Activated B cell treated with CpG ODN at 0.5 μM for 24 hours (primary cell): ENCODE results near the gene PSEN1. TPM values are rescaled to one million over a fixed set of nuclear protein-coding genes. Genes with fewer than 3 reads are reported as not detected.

ENCODE experiments used
- ATAC-seq: fragments of 200-7000 bp; cut with Tn5 transposase; one replicate; pipeline ENCODE4 v1.10.0; 2021; ENCODE audit warnings: low read depth, mild to moderate bottlenecking, moderate library complexity
- CTCF ChIA-PET: fragments of 350-600 bp; sonication (Branson Sonifier 250); formaldehyde crosslinking; loops from one replicate; lab custom pipeline; 2021; ENCODE audit warnings: antibody characterized with exemption; lab: Charles Lee
- POLR2A ChIA-PET: fragments of 350-600 bp; sonication (Branson Sonifier 250); formaldehyde crosslinking; loops from one replicate; lab custom pipeline; 2021; ENCODE audit warnings: antibody characterized with exemption; lab: Charles Lee
- DNase-seq: peaks from one replicate; pipeline ENCODE4 v3.0.0; 2022
- H3K27ac Mint-ChIP-seq: one replicate; pipeline ENCODE4 v1.8.0; 2020; ENCODE audit warnings: mixed read lengths
- H3K27me3 Mint-ChIP-seq: one replicate; pipeline ENCODE4 v1.8.0; 2021; ENCODE audit warnings: mixed read lengths
- H3K36me3 Mint-ChIP-seq: one replicate; pipeline ENCODE4 v1.8.0; 2021; ENCODE audit warnings: low read depth, mixed read lengths
- H3K4me1 Mint-ChIP-seq: one replicate; pipeline ENCODE4 v1.8.0; 2021; ENCODE audit warnings: mixed read lengths
- H3K4me3 Mint-ChIP-seq: one replicate; pipeline ENCODE4 v1.8.0; 2020; ENCODE audit warnings: mild to moderate bottlenecking, mixed read lengths
- H3K9me3 Mint-ChIP-seq: one replicate; pipeline ENCODE4 v1.8.0; 2020; ENCODE audit warnings: mixed read lengths
- CTCF ChIP-seq: fragments of 200-600 bp; IDR thresholded peaks from one replicate; pipeline ENCODE4 v1.8.0; 2022; ENCODE audit warnings: antibody characterized with exemption, mild to moderate bottlenecking
- intact Hi-C: fragments of 100-400 bp; cut with micrococcal nuclease; formaldehyde crosslinking; loops from one replicate; pipeline ENCODE4 v1.15.1; 2024
- total RNA-seq: library from RNA; stranded (reverse); gene quantifications from 2 replicates; pipeline ENCODE4 v1.2.3, GENCODE V29; 2022

PSEN1 gene
- total RNA-seq, 1 donor from 2014 or later: 38.6 TPM

DNA sequence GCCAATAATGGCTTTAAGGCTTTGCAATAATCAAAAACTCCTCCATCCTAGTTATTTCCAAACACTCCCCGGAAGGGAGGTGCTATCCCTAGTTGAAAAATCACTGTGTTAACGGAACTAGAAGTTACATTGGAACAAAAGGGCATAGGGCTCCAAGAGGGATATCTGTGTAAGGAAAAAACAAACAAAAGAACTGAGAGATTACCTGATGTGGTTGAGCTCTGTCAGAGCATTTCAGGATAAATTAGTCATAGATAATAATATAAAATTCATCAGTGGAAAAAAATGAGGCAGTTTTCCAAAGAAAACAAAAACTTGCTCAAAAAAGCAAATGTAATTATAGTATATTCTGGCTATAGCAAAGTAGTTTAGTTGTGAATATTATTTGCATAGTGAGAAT lies 73.6 kb downstream of the PSEN1 start:
- Mint-ChIP-seq H3K4me1 (no peaks in the 10 kb centered on the region), H3K27ac (no peak overlapping the region)
- CTCF ChIA-PET: no interaction called here

DNA sequence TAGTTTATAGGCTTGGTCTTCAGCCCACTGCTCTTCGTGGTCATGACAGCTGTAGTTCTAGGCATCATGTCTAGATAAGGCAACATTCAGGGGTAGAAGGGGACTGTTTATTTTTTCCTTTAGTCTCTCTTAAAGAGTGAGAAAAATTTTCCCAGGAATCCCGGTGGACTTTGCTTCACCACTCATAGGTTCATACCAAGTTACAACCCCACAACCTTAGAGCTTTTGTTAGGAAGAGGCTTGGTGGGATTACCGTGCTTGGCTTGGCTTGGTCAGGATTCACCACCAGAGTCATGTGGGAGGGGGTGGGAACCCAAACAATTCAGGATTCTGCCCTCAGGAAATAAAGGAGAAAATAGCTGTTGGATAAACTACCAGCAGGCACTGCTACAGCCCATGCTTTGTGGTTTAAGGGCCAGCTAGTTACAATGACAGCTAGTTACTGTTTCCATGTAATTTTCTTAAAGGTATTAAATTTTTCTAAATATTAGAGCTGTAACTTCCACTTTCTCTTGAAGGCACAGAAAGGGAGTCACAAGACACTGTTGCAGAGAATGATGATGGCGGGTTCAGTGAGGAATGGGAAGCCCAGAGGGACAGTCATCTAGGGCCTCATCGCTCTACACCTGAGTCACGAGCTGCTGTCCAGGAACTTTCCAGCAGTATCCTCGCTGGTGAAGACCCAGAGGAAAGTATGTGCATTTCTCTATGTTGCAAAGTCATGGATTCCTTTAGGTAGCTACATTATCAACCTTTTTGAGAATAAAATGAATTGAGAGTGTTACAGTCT lies 75.1 kb downstream of the PSEN1 start:
- ATAC-seq (no peak), DNase-seq (no peak)
- ChIA-PET CTCF (interaction anchor here (1.2 to 1.6 kb wide), 2 partner anchors 84 to 260 kb away, joined by 3 to 4 read pairs; no protein-coding TSS in a partner anchor), POLR2A (no interaction called here)
- H3K27me3 Mint-ChIP-seq: no peaks in the 10 kb centered on the region
- peaks cover 82% of the 10 kb centered on the region for H3K36me3 Mint-ChIP-seq
- no peaks in the 10 kb centered on the region for H3K4me1 Mint-ChIP-seq
- TF ChIP-seq CTCF: no peak
- H3K9me3 Mint-ChIP-seq: no peaks in the 10 kb centered on the region
- H3K27ac Mint-ChIP-seq: no peak overlapping the region
- no peak overlapping the region for H3K4me3 Mint-ChIP-seq
- intact Hi-C loops: no loop called here

More for the DNA sequence above, 73.6 kb downstream of the PSEN1 start:
- POLR2A ChIA-PET: no interaction called here
- intact Hi-C loops: no loop called here
- no peak for TF ChIP-seq CTCF
- Mint-ChIP-seq H3K27me3 (no peaks in the 10 kb centered on the region), H3K4me3 (no peak overlapping the region), H3K36me3 (peaks cover 83% of the 10 kb centered on the region), H3K9me3 (no peaks in the 10 kb centered on the region)
- ATAC-seq: no peak
- DNase-seq: no peak

- H3K36me3 Mint-ChIP-seq: peaks cover 77% of the 10 kb centered on the region
- H3K4me1 Mint-ChIP-seq: no peaks in the 10 kb centered on the region
- no peak overlapping the region for H3K27ac Mint-ChIP-seq
- CTCF ChIA-PET: no interaction called here
- no peaks in the 10 kb centered on the region for H3K27me3 Mint-ChIP-seq
- POLR2A ChIA-PET: interaction anchor here (0.6 kb wide), 1 partner anchor 172 kb away, joined by 7 read pairs; no protein-coding TSS in a partner anchor
- no peak overlapping the region for H3K4me3 Mint-ChIP-seq
- DNase-seq: no peak
- intact Hi-C loops: no loop called here
- TF ChIP-seq CTCF: no peak
- no peak for ATAC-seq
- H3K9me3 Mint-ChIP-seq: no peaks in the 10 kb centered on the region
These were observed 79.7 kb downstream of the PSEN1 start for GRCh38 chr14:73216030-73216429.

- DNase-seq (no peak), ATAC-seq (no peak)
- H3K9me3 Mint-ChIP-seq: no peaks in the 10 kb centered on the region
- intact Hi-C loops: no loop called here
- ChIA-PET POLR2A (no interaction called here), CTCF (interaction anchor here (0.6 kb wide), 1 partner anchor 78 kb away, joined by 5 read pairs; no protein-coding TSS in a partner anchor)
- H3K27ac Mint-ChIP-seq: no peak overlapping the region
- no peak overlapping the region for H3K4me3 Mint-ChIP-seq
- H3K4me1 Mint-ChIP-seq: peaks cover 2% of the 10 kb centered on the region
- no peak for TF ChIP-seq CTCF
- H3K27me3 Mint-ChIP-seq: no peaks in the 10 kb centered on the region
- H3K36me3 Mint-ChIP-seq: peaks cover 83% of the 10 kb centered on the region
These were observed 81.1 kb downstream of the PSEN1 start for GRCh38 chr14:73217411-73217810.

- H3K4me3 Mint-ChIP-seq: no peak overlapping the region
- H3K36me3 Mint-ChIP-seq: peaks cover 78% of the 10 kb centered on the region
- CTCF ChIA-PET: no interaction called here
- no peak for DNase-seq
- intact Hi-C loops: loop anchor here (5.0 kb wide), 1 partner anchor 52 kb away; no protein-coding TSS in a partner anchor
- ATAC-seq: no peak
- peaks cover 12% of the 10 kb centered on the region for H3K4me1 Mint-ChIP-seq
- no peak for TF ChIP-seq CTCF
- POLR2A ChIA-PET: no interaction called here
- no peaks in the 10 kb centered on the region for H3K9me3 Mint-ChIP-seq
- no peaks in the 10 kb centered on the region for H3K27me3 Mint-ChIP-seq
- H3K27ac Mint-ChIP-seq: no peak overlapping the region
These were observed 83.8 kb downstream of the PSEN1 start for GRCh38 chr14:73220061-73220460.
